SK-N-DZ (cell line): Measurements from ENCODE around the gene PRDM2.

ENCODE experiments used
- DNase-seq: peaks from one replicate; pipeline ENCODE4 v3.0.0-alpha.2; 2015; ENCODE audit warnings: low spot score

PRDM2 gene

GRCh38 chr1:13790290-13791030, 90.5 kb downstream of the PRDM2 start:
- DNase-seq, result no peak

GRCh38 chr1:13792419-13792818, 92.4 kb downstream of the PRDM2 start:
- no peak for DNase-seq

GRCh38 chr1:13793088-13793730, 93.2 kb downstream of the PRDM2 start:
- no peak for DNase-seq

GRCh38 chr1:13794231-13795187, 94.5 kb downstream of the PRDM2 start:
- no peak for DNase-seq

DNA sequence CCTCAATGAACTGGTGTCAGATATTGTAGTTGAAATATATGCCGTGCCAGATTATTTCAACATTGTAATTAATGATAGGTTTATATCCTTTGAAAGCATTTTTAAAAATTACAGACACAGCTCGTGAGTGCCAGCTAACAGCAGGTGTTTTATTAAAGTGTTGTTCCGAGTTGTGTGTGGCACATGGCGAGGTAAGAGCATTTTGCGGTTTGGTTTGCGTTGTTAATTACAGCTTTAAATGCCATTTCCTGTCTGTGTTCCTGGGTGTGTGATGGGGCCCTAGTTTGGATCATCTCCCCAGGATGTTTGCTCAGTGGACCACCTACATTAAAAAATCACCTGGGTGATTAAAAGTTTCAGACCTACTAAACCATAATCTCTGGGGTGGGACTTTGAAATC, 97.4 kb downstream of the PRDM2 start:
- DNase-seq, result no peak

DNA sequence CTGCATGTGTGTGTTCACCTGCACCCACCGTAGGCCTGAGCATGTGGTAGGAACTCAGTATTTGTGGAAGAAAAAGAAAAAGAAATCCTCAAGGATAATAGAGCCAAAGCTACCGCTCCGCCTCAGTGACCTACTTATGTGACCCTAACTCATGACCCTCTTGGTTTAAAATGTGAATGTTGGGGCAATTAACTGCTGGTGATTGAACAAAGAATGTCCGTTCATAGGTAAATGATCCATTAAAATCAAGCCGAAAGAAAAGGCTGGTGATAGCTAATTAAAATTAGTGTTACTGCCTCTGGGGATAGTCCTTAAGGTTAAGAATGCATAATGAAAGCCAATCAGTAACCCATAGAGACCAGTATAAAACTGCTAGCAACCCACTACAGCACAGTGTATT, 98.1 kb downstream of the PRDM2 start:
- DNase-seq, result no peak

GRCh38 chr1:13799502-13800283, 99.7 kb downstream of the PRDM2 start:
- no peak for DNase-seq

- DNase-seq, result no peak
Observed at GRCh38 chr1:13801232-13801631, 101.2 kb downstream of the PRDM2 start.

DNA sequence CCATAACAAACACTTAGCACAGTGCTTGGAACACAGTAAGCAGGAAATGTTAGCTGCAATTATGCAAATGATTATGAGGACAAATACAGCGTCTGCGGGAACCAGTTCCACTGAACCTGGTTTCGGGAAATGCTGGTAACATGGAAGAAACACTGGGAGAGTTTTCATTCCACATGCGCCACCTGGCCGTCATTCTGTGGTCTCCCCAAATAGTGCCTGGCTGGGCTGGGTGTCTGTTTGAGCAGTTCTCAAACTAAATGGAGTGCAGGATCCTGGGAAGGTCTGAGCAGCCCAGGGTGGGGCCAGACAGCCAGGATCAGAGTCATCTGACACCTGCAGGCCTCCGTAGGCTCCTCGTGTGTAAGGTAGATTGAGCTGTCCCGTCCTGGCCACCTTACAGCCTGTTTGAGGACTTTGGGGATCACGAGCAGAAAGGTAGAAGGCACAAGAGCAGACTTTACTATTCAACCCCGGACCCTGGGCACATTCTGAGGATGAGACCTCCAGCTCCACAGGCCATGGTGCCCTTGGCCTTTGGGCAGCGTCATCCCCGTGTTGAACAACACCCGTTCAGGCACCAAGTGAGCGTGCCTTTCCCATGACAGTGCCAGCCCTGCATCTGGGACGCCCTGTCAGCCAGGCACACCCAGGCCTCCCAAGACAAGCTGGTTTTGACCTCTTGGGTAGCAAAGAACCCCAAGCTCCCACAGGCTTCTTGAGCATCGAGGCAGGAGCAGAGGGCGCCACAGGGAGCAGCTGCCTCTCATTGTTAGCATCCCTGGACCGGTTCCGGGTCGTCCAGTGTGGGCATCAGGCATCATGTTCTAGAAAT, 101.9 kb downstream of the PRDM2 start:
- DNase-seq, result no peak

GRCh38 chr1:13802782-13803545, 103.0 kb downstream of the PRDM2 start:
- no peak for DNase-seq

GRCh38 chr1:13803546-13804239, 103.7 kb downstream of the PRDM2 start:
- DNase-seq, result no peak

GRCh38 chr1:13804240-13804633, 104.2 kb downstream of the PRDM2 start:
- DNase-seq, result no peak

DNA sequence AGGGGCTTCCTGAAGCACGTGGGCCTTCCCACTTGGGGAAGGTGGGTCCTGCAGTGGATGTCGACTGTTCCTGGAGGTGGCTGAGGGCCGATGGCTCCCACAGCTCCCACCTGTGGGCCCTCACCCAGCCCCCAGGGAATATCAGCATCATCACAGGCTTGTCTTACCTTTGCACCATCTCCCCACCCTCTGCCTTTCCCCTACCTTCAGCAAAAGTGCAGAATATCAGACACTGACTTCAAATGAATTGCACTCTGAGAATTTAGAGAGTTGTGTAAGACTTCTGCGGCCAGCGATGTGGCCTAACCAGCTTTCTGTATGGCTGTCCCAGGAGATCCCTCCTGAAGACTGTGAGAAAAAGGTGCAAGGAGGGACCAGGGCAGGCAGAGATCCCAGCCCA, 105.4 kb downstream of the PRDM2 start:
- DNase-seq, result no peak

- no peak for DNase-seq
Observed at GRCh38 chr1:13806108-13806507, 106.1 kb downstream of the PRDM2 start.

DNA sequence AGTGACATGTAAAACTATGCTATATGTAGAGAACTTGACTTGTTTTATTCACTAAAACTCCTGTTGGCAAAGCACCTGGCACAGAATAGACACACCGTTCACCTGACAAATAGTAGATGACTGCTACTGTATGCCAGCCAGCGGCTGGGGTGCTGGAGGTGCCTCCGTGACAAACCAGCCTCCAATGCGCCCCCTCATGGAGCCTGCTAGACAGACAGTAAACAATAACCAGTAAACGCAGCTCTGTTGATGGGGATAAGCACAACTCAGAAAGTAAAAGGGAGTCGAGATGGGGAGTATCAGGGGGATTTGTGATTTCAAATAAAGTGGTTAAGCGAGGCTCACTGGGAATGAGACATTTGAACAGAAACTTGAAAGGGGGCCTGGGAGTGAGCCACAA, 107.2 kb downstream of the PRDM2 start:
- DNase-seq, result no peak

- DNase-seq, result no peak
Observed at GRCh38 chr1:13808729-13809131, 108.7 kb downstream of the PRDM2 start.

GRCh38 chr1:13809461-13810159, 109.6 kb downstream of the PRDM2 start:
- DNase-seq, result no peak
